ENCODE results near the gene ARL1.

- TF ChIP-seq CTCF (IDR thresholded peaks at IDR 0.05) (no peak), POLR2A (IDR thresholded peaks at IDR 0.05) (no peak)
Observed at GRCh38 chr12:101343893-101344292, 63.7 kb downstream of the ARL1 start.

Data from esophagus squamous epithelium (tissue), 4 donors.